CD4-positive, alpha-beta T cell treated with Interleukin-17A for 1 hour (primary cell): ENCODE data around the gene IRF4.

Experiments
- DNase-seq: peaks from one replicate; pipeline ENCODE4 v3.0.0-alpha.2; 2020

IRF4 gene

GRCh38 chr6:353642-354614, 37.6 kb upstream of the IRF4 start:
- no peak for DNase-seq

- DNase-seq = no peak
These were observed 36.8 kb upstream of the IRF4 start for GRCh38 chr6:354631-355280.

- no peak for DNase-seq
These were observed 36.0 kb upstream of the IRF4 start for GRCh38 chr6:355373-356208.

- no peak for DNase-seq
These were observed 34.7 kb upstream of the IRF4 start for GRCh38 chr6:356828-357251.

- DNase-seq = no peak
These were observed 34.2 kb upstream of the IRF4 start for GRCh38 chr6:357261-357790.

GRCh38 chr6:357791-358341, 33.7 kb upstream of the IRF4 start:
- no peak for DNase-seq

- DNase-seq = no peak
These were observed 33.1 kb upstream of the IRF4 start for GRCh38 chr6:358432-358831.

GRCh38 chr6:358847-359246, 32.7 kb upstream of the IRF4 start:
- no peak for DNase-seq

- DNase-seq = no peak
These were observed 32.1 kb upstream of the IRF4 start for GRCh38 chr6:359261-360035.

GRCh38 chr6:360349-360748, 31.2 kb upstream of the IRF4 start:
- DNase-seq = no peak

- no peak for DNase-seq
These were observed 30.7 kb upstream of the IRF4 start for GRCh38 chr6:360764-361373.

- no peak for DNase-seq
These were observed 30.0 kb upstream of the IRF4 start for GRCh38 chr6:361411-362132.

GRCh38 chr6:362231-362923, 29.2 kb upstream of the IRF4 start:
- no peak for DNase-seq

GRCh38 chr6:362924-363249, 28.7 kb upstream of the IRF4 start:
- DNase-seq = no peak

GRCh38 chr6:363291-363690, 28.3 kb upstream of the IRF4 start:
- DNase-seq = no peak

GRCh38 chr6:363909-364308, 27.6 kb upstream of the IRF4 start:
- DNase-seq = no peak

- no peak for DNase-seq
These were observed 26.7 kb upstream of the IRF4 start for GRCh38 chr6:364609-365540.

GRCh38 chr6:365835-366234, 25.7 kb upstream of the IRF4 start:
- no peak for DNase-seq
